Measurements from ENCODE around the gene ADGRE1. TPM values are rescaled to one million over a fixed set of nuclear protein-coding genes. Genes with fewer than 3 reads are reported as not detected.

Gene ADGRE1
- total RNA-seq, 1 donor from 2014 or later, result 0.38 TPM

GRCh38 chr19:6935618-6936017, 48.2 kb downstream of the ADGRE1 start:
- intact Hi-C loops (cut with DNase I), result no loop called here
- DNase-seq (ENCODE audit: missing footprints) (no peak), ATAC-seq (no peak)

GRCh38 chr19:6945733-6946132, 58.4 kb downstream of the ADGRE1 start:
- DNase-seq (ENCODE audit: missing footprints), result no peak
- intact Hi-C loops (cut with DNase I), result no loop called here
- no peak for ATAC-seq

- DNase-seq (ENCODE audit: missing footprints) (no peak), ATAC-seq (no peak)
- intact Hi-C loops (cut with DNase I), result no loop called here
Observed at GRCh38 chr19:6947745-6948144, 60.4 kb downstream of the ADGRE1 start.

GRCh38 chr19:6948884-6949283, 61.5 kb downstream of the ADGRE1 start:
- ATAC-seq (no peak), DNase-seq (ENCODE audit: missing footprints) (no peak)
- intact Hi-C loops (cut with DNase I), result no loop called here

GRCh38 chr19:6952956-6953355, 65.6 kb downstream of the ADGRE1 start:
- no peak for ATAC-seq
- no peak for DNase-seq (ENCODE audit: missing footprints)
- intact Hi-C loops (cut with DNase I), result no loop called here

- intact Hi-C loops (cut with DNase I), result no loop called here
Observed at GRCh38 chr19:6955082-6955481, 67.7 kb downstream of the ADGRE1 start.

GRCh38 chr19:6956573-6956972, 69.2 kb downstream of the ADGRE1 start:
- no peak for DNase-seq (ENCODE audit: missing footprints)
- intact Hi-C loops (cut with DNase I), result no loop called here
- ATAC-seq, result no peak

More at GRCh38 chr19:6955082-6955481, 67.7 kb downstream of the ADGRE1 start:
- no peak for ATAC-seq
- no peak for DNase-seq (ENCODE audit: missing footprints)

- DNase-seq (ENCODE audit: missing footprints) (no peak), ATAC-seq (no peak)
- intact Hi-C loops (cut with DNase I), result no loop called here
Observed at GRCh38 chr19:6958791-6959190, 71.4 kb downstream of the ADGRE1 start.

- intact Hi-C loops (cut with DNase I), result no loop called here
- ATAC-seq (no peak), DNase-seq (ENCODE audit: missing footprints) (no peak)
Observed at GRCh38 chr19:6963244-6963852, 76.0 kb downstream of the ADGRE1 start.

- DNase-seq (ENCODE audit: missing footprints) (no peak), ATAC-seq (no peak)
- intact Hi-C loops (cut with DNase I), result no loop called here
Observed at GRCh38 chr19:6963937-6964336, 76.6 kb downstream of the ADGRE1 start.

- intact Hi-C loops (cut with DNase I), result no loop called here
- no peak for DNase-seq (ENCODE audit: missing footprints)
- no peak for ATAC-seq
Observed at GRCh38 chr19:6967967-6968366, 80.6 kb downstream of the ADGRE1 start.

GRCh38 chr19:6969490-6969889, 82.1 kb downstream of the ADGRE1 start:
- ATAC-seq (no peak), DNase-seq (ENCODE audit: missing footprints) (no peak)
- intact Hi-C loops (cut with DNase I), result no loop called here

GRCh38 chr19:6970021-6970420, 82.6 kb downstream of the ADGRE1 start:
- intact Hi-C loops (cut with DNase I), result no loop called here
- no peak for DNase-seq (ENCODE audit: missing footprints)
- ATAC-seq, result no peak

- ATAC-seq, result peak; percentile 59
- no peak for DNase-seq (ENCODE audit: missing footprints)
- intact Hi-C loops (cut with DNase I), result no loop called here
Observed at GRCh38 chr19:6970443-6970842, 83.1 kb downstream of the ADGRE1 start.

GRCh38 chr19:6971366-6971765, 84.0 kb downstream of the ADGRE1 start:
- DNase-seq (ENCODE audit: missing footprints) (no peak), ATAC-seq (no peak)
- intact Hi-C loops (cut with DNase I), result no loop called here

GRCh38 chr19:6976197-6976596, 88.8 kb downstream of the ADGRE1 start:
- no peak for DNase-seq (ENCODE audit: missing footprints)
- intact Hi-C loops (cut with DNase I), result no loop called here
- no peak for ATAC-seq

- intact Hi-C loops (cut with DNase I), result no loop called here
- no peak for ATAC-seq
- no peak for DNase-seq (ENCODE audit: missing footprints)
Observed at GRCh38 chr19:6979399-6979798, 92.0 kb downstream of the ADGRE1 start.

GRCh38 chr19:6983448-6983847, 96.1 kb downstream of the ADGRE1 start:
- ATAC-seq (no peak), DNase-seq (ENCODE audit: missing footprints) (no peak)
- intact Hi-C loops (cut with DNase I), result no loop called here

GRCh38 chr19:6987850-6988249, 100.5 kb downstream of the ADGRE1 start:
- DNase-seq (ENCODE audit: missing footprints) (no peak), ATAC-seq (no peak)

GRCh38 chr19:6988257-6988656, 100.9 kb downstream of the ADGRE1 start:
- intact Hi-C loops (cut with DNase I), result no loop called here
- ATAC-seq, result no peak
- no peak for DNase-seq (ENCODE audit: missing footprints)

More at GRCh38 chr19:6987850-6988249, 100.5 kb downstream of the ADGRE1 start:
- intact Hi-C loops (cut with DNase I), result no loop called here
